DOHH2 (cell line): Measurements from ENCODE around the gene PARG.
A peak's percentile ranks its signal among the peaks of the same experiment; 100 is the strongest.
"Not testable (repeated sequence)": the region's sequence is repeated elsewhere in the genome, so short reads cannot be mapped to it uniquely, and the experiment has no call there.

Experiments used
- H3F3A ChIP-seq: fragments of 200-600 bp; sonication (generic), shearing (Covaris generic); 2 replicates; pipeline ENCODE4 v1.6.0; 2016; ENCODE audit warnings: antibody characterized with exemption, mild to moderate bottlenecking; ENCODE audit not compliant: control insufficient read depth, insufficient read depth
- H3K27ac ChIP-seq: fragments of 200-600 bp; sonication (generic); 2 replicates; pipeline ENCODE4 v1.5.1; 2014; ENCODE audit warnings: low read depth, mild to moderate bottlenecking, low read length, moderate library complexity
- H3K27me3 ChIP-seq: fragments of 200-600 bp; sonication (generic); 2 replicates; pipeline ENCODE4 v1.6.1; 2014; ENCODE audit warnings: mild to moderate bottlenecking, low read length, mixed read lengths; ENCODE audit not compliant: control insufficient read depth
- H3K36me3 ChIP-seq: fragments of 200-600 bp; sonication (generic); 2 replicates; pipeline ENCODE4 v1.6.1; 2014; ENCODE audit warnings: mild to moderate bottlenecking, low read length, moderate library complexity, mixed read lengths; ENCODE audit not compliant: control insufficient read depth
- H3K4me1 ChIP-seq: fragments of 200-600 bp; sonication (generic); 2 replicates; pipeline ENCODE4 v1.6.1; 2014; ENCODE audit warnings: mild to moderate bottlenecking, low read length, mixed read lengths; ENCODE audit not compliant: control insufficient read depth
- H3K4me2 ChIP-seq: fragments of 200-600 bp; sonication (generic); 2 replicates; pipeline ENCODE4 v1.6.0; 2014; ENCODE audit warnings: mild to moderate bottlenecking, low read length, moderate library complexity
- H3K4me3 ChIP-seq: fragments of 200-600 bp; sonication (generic); 2 replicates; pipeline ENCODE4 v1.5.1; 2014; ENCODE audit warnings: mild to moderate bottlenecking, low read length, mixed read lengths
- H3K79me2 ChIP-seq: fragments of 200-600 bp; sonication (generic); 2 replicates; pipeline ENCODE4 v1.6.1; 2014; ENCODE audit warnings: mild to moderate bottlenecking, low read length, mixed read lengths; ENCODE audit not compliant: control insufficient read depth
- H3K9me2 ChIP-seq: fragments of 200-600 bp; sonication (generic); replicated peaks from 2 replicates; pipeline ENCODE4 v1.6.1; 2014; ENCODE audit warnings: mild to moderate bottlenecking, low read length, mixed read lengths; ENCODE audit not compliant: control insufficient read depth
- H3K9me3 ChIP-seq: fragments of 200-600 bp; sonication (generic); 2 replicates; pipeline ENCODE4 v1.6.1; 2014; ENCODE audit warnings: antibody characterized with exemption, low read length, mixed read lengths; ENCODE audit not compliant: control insufficient read depth, insufficient read depth
- H4K20me1 ChIP-seq: fragments of 200-600 bp; sonication (generic); 2 replicates; pipeline ENCODE4 v1.6.0; 2014; ENCODE audit warnings: low read depth, mild to moderate bottlenecking, antibody characterized with exemption, low read length, moderate library complexity; ENCODE audit not compliant: control insufficient read depth, insufficient read depth

The PARG gene

GRCh38 chr10:49953122-49953521 is 11.3 kb upstream of the PARG start:
- not testable (repeated sequence) for H3K9me3 ChIP-seq, H3K4me2 ChIP-seq, H3K27ac ChIP-seq, H3F3A ChIP-seq, H3K4me1 ChIP-seq, H3K4me3 ChIP-seq, H4K20me1 ChIP-seq, H3K27me3 ChIP-seq, H3K9me2 ChIP-seq
- Histone ChIP-seq H3K36me3 (peaks cover 12% of the 10 kb centered on the region), H3K79me2 (peaks cover 40% of the 10 kb centered on the region)

GRCh38 chr10:49952006-49952405 is 10.2 kb upstream of the PARG start:
- H3K79me2 ChIP-seq = peaks cover 43% of the 10 kb centered on the region
- not testable (repeated sequence) for H3K4me1 ChIP-seq, H3F3A ChIP-seq, H3K27me3 ChIP-seq, H3K27ac ChIP-seq, H3K36me3 ChIP-seq, H3K4me3 ChIP-seq, H3K4me2 ChIP-seq, H3K9me3 ChIP-seq, H4K20me1 ChIP-seq, H3K9me2 ChIP-seq

- peaks cover 59% of the 10 kb centered on the region for H3K79me2 ChIP-seq
- not testable (repeated sequence) for H3K4me3 ChIP-seq, H3K4me2 ChIP-seq, H3K36me3 ChIP-seq, H3K9me2 ChIP-seq, H3F3A ChIP-seq, H3K27ac ChIP-seq, H3K27me3 ChIP-seq, H4K20me1 ChIP-seq, H3K4me1 ChIP-seq, H3K9me3 ChIP-seq
Measured at GRCh38 chr10:49948737-49949136, 6.9 kb upstream of the PARG start.

DNA sequence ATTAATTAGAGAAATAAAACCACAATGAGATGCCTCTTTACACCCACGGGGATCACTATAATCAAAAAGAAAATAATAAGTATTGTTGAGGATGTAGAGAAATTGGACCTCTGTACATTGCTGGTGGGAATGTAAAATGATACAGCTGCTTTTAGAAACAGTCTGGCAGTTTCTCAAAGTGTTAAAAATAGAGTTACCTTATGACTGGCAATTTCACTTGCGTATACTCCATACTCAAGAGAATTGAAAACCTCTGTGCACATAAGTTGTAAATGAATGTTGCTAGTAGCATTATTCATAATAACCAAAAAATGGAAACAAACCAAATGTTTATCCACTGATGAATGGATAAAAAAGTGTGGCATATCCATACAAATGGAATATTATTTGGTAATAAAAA is 6.3 kb upstream of the PARG start:
- not testable (repeated sequence) for H4K20me1 ChIP-seq, H3K27ac ChIP-seq, H3K4me2 ChIP-seq, H3K9me3 ChIP-seq, H3K4me1 ChIP-seq, H3K4me3 ChIP-seq, H3K9me2 ChIP-seq, H3K27me3 ChIP-seq, H3F3A ChIP-seq
- Histone ChIP-seq H3K79me2 (peaks cover 65% of the 10 kb centered on the region), H3K36me3 (peaks cover 12% of the 10 kb centered on the region)

DNA sequence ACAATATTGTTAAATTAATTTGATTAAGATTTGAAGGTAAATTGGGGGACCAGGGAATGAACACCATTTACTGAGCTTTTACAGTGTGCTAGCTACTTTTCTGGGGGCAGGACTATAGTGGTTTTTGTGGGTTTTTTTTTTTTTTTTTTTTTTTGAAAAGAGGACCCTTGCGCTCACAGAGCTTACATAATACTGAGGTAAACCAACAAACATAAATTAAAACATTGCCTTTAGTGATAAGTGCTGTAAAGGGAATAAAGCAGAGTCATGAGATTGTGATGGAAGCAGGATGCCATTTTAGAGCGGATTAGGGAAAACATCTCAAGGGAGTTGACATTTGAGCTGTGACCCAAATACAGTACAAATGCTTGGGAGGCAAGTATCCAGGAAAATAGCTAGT is 1.8 kb upstream of the PARG start:
- H4K20me1 ChIP-seq, H3K27ac ChIP-seq, H3K9me2 ChIP-seq, H3K27me3 ChIP-seq, H3F3A ChIP-seq, H3K9me3 ChIP-seq, H3K4me3 ChIP-seq: not testable (repeated sequence)
- H3K4me1 ChIP-seq = peaks cover 21% of the 10 kb centered on the region
- H3K4me2 ChIP-seq = peak overlapping the region; percentile 42
- H3K36me3 ChIP-seq = peaks cover 14% of the 10 kb centered on the region
- peaks cover 81% of the 10 kb centered on the region for H3K79me2 ChIP-seq

- H3K4me1 ChIP-seq = peaks cover 21% of the 10 kb centered on the region
- H3F3A ChIP-seq, H3K27me3 ChIP-seq, H4K20me1 ChIP-seq, H3K9me3 ChIP-seq, H3K9me2 ChIP-seq: not testable (repeated sequence)
- H3K36me3 ChIP-seq = peaks cover 14% of the 10 kb centered on the region
- peak overlapping the region; percentile 86 for H3K4me3 ChIP-seq
- H3K4me2 ChIP-seq = peak overlapping the region; percentile 71
- H3K27ac ChIP-seq = peak overlapping the region; percentile 49
- H3K79me2 ChIP-seq = peaks cover 84% of the 10 kb centered on the region
Measured at GRCh38 chr10:49942339-49942705, 495 bp upstream of the PARG start.

DNA sequence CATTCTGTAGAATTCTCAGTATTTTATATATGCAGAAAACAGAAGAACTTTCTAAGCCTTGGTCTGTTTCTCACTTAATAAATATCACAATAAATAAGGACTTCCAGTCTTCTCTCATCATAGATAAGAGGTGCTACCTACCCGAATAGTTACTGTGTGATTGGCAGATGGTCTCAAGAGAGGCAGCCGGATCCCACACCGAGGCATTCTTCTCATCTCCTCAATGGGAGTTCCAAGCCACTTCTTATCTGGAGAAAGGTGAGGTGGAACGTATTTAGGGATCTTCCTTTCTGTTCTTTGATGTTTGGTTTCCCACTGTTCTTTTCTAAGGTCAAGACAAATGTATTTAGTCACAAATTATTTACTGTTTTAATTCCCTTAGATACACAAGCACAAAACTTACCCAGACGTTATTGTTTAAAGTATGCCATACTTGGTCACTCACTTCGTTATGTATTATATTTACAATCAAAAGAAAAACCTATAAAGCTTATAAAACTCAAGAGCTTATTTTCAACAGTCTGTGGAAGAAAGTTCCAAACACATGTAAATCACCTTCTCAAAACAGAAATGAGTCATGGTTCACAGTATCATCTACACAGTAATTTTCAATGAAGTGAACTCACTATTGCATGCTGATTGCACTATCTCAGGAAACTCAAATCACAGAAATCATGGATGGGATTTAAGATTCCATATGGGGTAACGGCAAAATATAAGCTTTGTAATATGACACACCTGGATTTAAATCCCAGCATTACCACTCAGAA is 9.7 kb downstream of the PARG start:
- peaks cover 17% of the 10 kb centered on the region for H3K79me2 ChIP-seq
- H3K9me3 ChIP-seq, H3K27me3 ChIP-seq: not testable (repeated sequence)

DNA sequence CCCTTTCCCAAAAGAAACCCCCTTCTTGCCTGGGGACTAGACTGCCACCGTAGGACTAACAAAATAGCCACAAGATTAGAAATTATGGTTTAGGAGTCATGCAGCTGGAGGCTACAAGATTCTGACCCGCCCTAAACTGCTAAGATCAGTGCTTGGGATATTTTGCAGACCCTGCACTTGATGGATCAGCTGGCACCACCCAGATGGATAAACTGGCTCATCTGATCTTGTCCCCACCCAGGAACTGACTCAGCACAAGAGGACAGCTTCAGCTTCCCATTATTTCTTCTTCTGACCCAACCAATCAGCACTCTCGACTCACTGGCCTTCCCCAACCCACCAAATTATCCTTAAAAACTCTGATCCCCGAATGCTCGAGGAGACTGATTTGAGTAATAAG is 10.6 kb downstream of the PARG start:
- H3F3A ChIP-seq = not testable (repeated sequence)

More for the DNA sequence above, 9.7 kb downstream of the PARG start:
- not testable (repeated sequence) for H3K4me3 ChIP-seq, H3K36me3 ChIP-seq, H3K9me2 ChIP-seq, H3K4me2 ChIP-seq, H3F3A ChIP-seq, H3K27ac ChIP-seq, H4K20me1 ChIP-seq, H3K4me1 ChIP-seq

More for the DNA sequence above, 10.6 kb downstream of the PARG start:
- not testable (repeated sequence) for H3K4me3 ChIP-seq, H4K20me1 ChIP-seq, H3K36me3 ChIP-seq, H3K9me3 ChIP-seq, H3K9me2 ChIP-seq, H3K4me1 ChIP-seq, H3K4me2 ChIP-seq, H3K27me3 ChIP-seq, H3K27ac ChIP-seq
- H3K79me2 ChIP-seq = peaks cover 11% of the 10 kb centered on the region
